Measurements from ENCODE around the gene C1orf159. TPM values are rescaled to one million over a fixed set of nuclear protein-coding genes. Genes with fewer than 3 reads are reported as not detected.

The C1orf159 gene
- polyA plus RNA-seq, 3 donors: 3.0 to 18.8 (median 3.3) TPM

DNA sequence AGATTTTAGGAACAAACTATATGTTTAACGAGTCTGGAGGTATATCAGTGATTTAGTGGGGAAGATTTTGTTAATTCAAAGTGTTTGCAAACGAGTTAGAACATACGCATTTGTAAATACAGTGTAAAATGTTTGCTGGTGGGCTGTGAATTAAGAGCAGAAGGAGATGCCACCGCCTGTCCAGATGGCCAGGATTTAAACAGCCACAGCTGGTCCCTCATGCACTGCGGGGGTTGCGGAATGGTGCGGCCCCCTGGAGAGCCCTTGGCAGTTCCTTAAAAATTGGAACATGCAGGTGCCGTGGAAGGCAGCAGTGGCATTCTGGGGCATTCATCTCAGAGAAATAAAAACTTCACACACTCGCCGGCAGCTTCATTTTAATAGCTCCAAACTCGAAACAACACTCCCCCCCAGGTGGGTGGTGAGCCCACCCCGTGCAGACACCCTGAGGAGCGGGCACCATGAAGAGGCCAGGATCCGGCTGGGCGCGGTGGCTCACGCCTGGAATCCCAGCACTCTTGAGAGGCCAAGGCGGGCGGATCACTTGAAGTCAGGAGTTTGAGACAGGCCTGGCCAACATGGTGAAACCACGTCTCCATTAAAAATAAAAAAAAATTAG is 3.5 kb upstream of the C1orf159 start:
- no peaks in the 10 kb centered on the region for H3K36me3 ChIP-seq (replicated peaks in 1 of 2; ENCODE audit: control insufficient read depth in 1 of 2, insufficient read depth in 2 of 2, low read length in 2 of 2)
- peaks cover 0 to 27% of the 10 kb centered on the region in 2 donors for H3K27me3 ChIP-seq (ENCODE audit: control insufficient read depth in 2 of 2, insufficient read depth in 2 of 2, low read length in 2 of 2)
- H3K27ac ChIP-seq (ENCODE audit: low read depth in 1 of 2, low read length in 2 of 2): no peak overlapping the region
- H3K79me2 ChIP-seq (ENCODE audit: insufficient read depth, low read length): no peaks in the 10 kb centered on the region
- 85% methylated on average over 15 of the region's 20 CpGs for WGBS (ENCODE audit: insufficient coverage)
- TF ChIP-seq, protein P1, sequence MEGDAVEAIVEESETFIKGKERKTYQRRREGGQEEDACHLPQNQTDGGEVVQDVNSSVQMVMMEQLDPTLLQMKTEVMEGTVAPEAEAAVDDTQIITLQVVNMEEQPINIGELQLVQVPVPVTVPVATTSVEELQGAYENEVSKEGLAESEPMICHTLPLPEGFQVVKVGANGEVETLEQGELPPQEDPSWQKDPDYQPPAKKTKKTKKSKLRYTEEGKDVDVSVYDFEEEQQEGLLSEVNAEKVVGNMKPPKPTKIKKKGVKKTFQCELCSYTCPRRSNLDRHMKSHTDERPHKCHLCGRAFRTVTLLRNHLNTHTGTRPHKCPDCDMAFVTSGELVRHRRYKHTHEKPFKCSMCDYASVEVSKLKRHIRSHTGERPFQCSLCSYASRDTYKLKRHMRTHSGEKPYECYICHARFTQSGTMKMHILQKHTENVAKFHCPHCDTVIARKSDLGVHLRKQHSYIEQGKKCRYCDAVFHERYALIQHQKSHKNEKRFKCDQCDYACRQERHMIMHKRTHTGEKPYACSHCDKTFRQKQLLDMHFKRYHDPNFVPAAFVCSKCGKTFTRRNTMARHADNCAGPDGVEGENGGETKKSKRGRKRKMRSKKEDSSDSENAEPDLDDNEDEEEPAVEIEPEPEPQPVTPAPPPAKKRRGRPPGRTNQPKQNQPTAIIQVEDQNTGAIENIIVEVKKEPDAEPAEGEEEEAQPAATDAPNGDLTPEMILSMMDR (IDR thresholded peaks at IDR 0.05): no peak
- peaks cover 13% of the 10 kb centered on the region for H3K4me1 Mint-ChIP-seq
- no peak overlapping the region for H2AFZ ChIP-seq (ENCODE audit: insufficient read depth, low read depth, low read length, poor library complexity, severe bottlenecking)
- H3K36me3 Mint-ChIP-seq: peaks cover 0 to 7% of the 10 kb centered on the region in 2 donors
- DNase-seq: no peak
- H3K4me3 ChIP-seq (replicated peaks in 1 of 3; ENCODE audit: low read depth in 2 of 3, low read length in 3 of 3): no peak overlapping the region
- peak overlapping the region in 1 of 2 donors; percentile 26 for H3K4me3 Mint-ChIP-seq
- H3K9me3 ChIP-seq (replicated peaks in 1 of 2; ENCODE audit: control insufficient read depth in 1 of 2, insufficient read depth in 1 of 2, low read length in 2 of 2): peaks cover 0 to 5% of the 10 kb centered on the region in 2 donors
- H3K4me1 ChIP-seq (ENCODE audit: control insufficient read depth in 1 of 2, insufficient read depth in 2 of 2, low read length in 2 of 2): peaks cover 12 to 25% of the 10 kb centered on the region in 2 donors
- H3K9me3 Mint-ChIP-seq: peaks cover 2 to 10% (median 6%) of the 10 kb centered on the region in 7 donors
- H3K4me2 ChIP-seq (replicated peaks; ENCODE audit: extremely low read depth, low read length, poor library complexity, severe bottlenecking): no peak overlapping the region
- H3K27ac Mint-ChIP-seq: no peak overlapping the region
- no peaks in the 10 kb centered on the region for H4K20me1 ChIP-seq (ENCODE audit: insufficient read depth, low read length)
- peaks cover 36 to 65% (median 53%) of the 10 kb centered on the region in 3 donors for H3K27me3 Mint-ChIP-seq (ENCODE audit: low read depth in 3 of 3)
- intact Hi-C loops (cut with micrococcal nuclease): loop anchor here in 1 of 2 donors (5.0 to 10.0 kb wide), 3 partner anchors 85 to 255 kb away; partner anchors contain the start of genes AURKAIP1, B3GALT6 and SDF4
- H3K9ac ChIP-seq (ENCODE audit: insufficient read depth, low read length, poor library complexity, severe bottlenecking): no peak overlapping the region

DNA sequence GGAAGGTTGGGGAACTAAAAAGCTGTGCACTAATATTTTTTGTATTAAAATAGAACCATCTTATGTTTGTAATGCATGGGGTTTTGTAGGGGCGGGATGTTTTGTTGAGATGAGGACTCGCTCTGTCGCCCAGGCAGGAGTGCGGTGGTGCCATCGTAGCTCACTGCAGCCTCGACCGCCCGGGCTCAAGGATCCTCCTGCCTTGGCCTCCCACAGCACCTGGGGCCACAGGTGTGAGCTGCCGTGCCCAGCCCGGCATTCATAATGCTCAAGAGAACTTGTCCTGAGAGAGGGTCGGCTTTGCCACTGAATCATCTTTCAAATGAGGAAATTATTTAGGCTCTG is 3.0 kb upstream of the C1orf159 start:
- Histone ChIP-seq H3K79me2 (ENCODE audit: insufficient read depth, low read length) (no peaks in the 10 kb centered on the region), H3K4me3 (replicated peaks in 1 of 3; ENCODE audit: low read depth in 2 of 3, low read length in 3 of 3) (no peak overlapping the region), H3K9me3 (replicated peaks in 1 of 2; ENCODE audit: control insufficient read depth in 1 of 2, insufficient read depth in 1 of 2, low read length in 2 of 2) (peaks cover 0 to 6% of the 10 kb centered on the region in 2 donors), H3K27me3 (ENCODE audit: control insufficient read depth in 2 of 2, insufficient read depth in 2 of 2, low read length in 2 of 2) (peaks cover 0 to 27% of the 10 kb centered on the region in 2 donors), H4K20me1 (ENCODE audit: insufficient read depth, low read length) (no peaks in the 10 kb centered on the region), H3K9ac (ENCODE audit: insufficient read depth, low read length, poor library complexity, severe bottlenecking) (no peak overlapping the region), H3K4me1 (ENCODE audit: control insufficient read depth in 1 of 2, insufficient read depth in 2 of 2, low read length in 2 of 2) (peaks cover 12 to 25% of the 10 kb centered on the region in 2 donors), H3K36me3 (replicated peaks in 1 of 2; ENCODE audit: control insufficient read depth in 1 of 2, insufficient read depth in 2 of 2, low read length in 2 of 2) (no peaks in the 10 kb centered on the region), H2AFZ (ENCODE audit: insufficient read depth, low read depth, low read length, poor library complexity, severe bottlenecking) (no peak overlapping the region), H3K4me2 (replicated peaks; ENCODE audit: extremely low read depth, low read length, poor library complexity, severe bottlenecking) (no peak overlapping the region), H3K27ac (ENCODE audit: low read depth in 1 of 2, low read length in 2 of 2) (no peak overlapping the region)
- Mint-ChIP-seq H3K27ac (no peak overlapping the region), H3K36me3 (peaks cover 0 to 5% of the 10 kb centered on the region in 2 donors), H3K9me3 (peaks cover 3 to 10% (median 6%) of the 10 kb centered on the region in 7 donors), H3K27me3 (ENCODE audit: low read depth in 3 of 3) (peaks cover 34 to 62% (median 48%) of the 10 kb centered on the region in 3 donors), H3K4me3 (peak overlapping the region in 1 of 2 donors; percentile 11), H3K4me1 (peaks cover 13% of the 10 kb centered on the region)
- no peak for DNase-seq
- intact Hi-C loops (cut with micrococcal nuclease): loop anchor here in 1 of 2 donors (5.0 to 10.0 kb wide), 3 partner anchors 84 to 256 kb away; partner anchors contain the start of genes AURKAIP1, B3GALT6 and SDF4
- WGBS (ENCODE audit: insufficient coverage): 89% methylated on average over 9 of the region's 11 CpGs
- TF ChIP-seq, protein P1 (IDR thresholded peaks at IDR 0.05): no peak
